GM12872 (cell line): ENCODE measurements around the gene CNGA3.

Experiments used
- TF ChIP-seq, protein P1 (sequence below): IDR thresholded peaks from 3 replicates; pipeline ENCODE4 v1.5.1; 2011; ENCODE audit warnings: low read depth, mild to moderate bottlenecking, low read length, moderate library complexity; ENCODE audit not compliant: insufficient read depth

The CNGA3 gene

DNA sequence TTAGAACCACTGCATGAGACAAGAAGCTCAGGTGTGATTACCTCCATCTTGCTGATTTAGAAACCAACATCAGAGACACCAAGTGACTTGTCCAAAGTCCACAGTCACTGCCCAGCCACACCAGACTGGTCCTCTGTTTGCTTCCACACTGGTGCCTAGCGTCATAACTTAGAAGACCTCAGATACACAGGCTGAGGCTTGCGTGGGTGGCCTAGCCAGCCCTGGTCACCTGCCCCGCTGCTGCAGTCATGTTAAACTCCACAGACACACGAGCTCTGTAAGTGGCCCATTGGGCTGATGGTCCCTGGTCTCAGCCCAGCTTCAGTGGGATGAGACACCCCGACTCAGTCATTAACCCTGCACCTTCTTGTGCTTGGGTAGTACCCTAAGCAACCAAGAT is 47.1 kb downstream of the CNGA3 start:
- TF ChIP-seq, protein P1, sequence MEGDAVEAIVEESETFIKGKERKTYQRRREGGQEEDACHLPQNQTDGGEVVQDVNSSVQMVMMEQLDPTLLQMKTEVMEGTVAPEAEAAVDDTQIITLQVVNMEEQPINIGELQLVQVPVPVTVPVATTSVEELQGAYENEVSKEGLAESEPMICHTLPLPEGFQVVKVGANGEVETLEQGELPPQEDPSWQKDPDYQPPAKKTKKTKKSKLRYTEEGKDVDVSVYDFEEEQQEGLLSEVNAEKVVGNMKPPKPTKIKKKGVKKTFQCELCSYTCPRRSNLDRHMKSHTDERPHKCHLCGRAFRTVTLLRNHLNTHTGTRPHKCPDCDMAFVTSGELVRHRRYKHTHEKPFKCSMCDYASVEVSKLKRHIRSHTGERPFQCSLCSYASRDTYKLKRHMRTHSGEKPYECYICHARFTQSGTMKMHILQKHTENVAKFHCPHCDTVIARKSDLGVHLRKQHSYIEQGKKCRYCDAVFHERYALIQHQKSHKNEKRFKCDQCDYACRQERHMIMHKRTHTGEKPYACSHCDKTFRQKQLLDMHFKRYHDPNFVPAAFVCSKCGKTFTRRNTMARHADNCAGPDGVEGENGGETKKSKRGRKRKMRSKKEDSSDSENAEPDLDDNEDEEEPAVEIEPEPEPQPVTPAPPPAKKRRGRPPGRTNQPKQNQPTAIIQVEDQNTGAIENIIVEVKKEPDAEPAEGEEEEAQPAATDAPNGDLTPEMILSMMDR: no peak

DNA sequence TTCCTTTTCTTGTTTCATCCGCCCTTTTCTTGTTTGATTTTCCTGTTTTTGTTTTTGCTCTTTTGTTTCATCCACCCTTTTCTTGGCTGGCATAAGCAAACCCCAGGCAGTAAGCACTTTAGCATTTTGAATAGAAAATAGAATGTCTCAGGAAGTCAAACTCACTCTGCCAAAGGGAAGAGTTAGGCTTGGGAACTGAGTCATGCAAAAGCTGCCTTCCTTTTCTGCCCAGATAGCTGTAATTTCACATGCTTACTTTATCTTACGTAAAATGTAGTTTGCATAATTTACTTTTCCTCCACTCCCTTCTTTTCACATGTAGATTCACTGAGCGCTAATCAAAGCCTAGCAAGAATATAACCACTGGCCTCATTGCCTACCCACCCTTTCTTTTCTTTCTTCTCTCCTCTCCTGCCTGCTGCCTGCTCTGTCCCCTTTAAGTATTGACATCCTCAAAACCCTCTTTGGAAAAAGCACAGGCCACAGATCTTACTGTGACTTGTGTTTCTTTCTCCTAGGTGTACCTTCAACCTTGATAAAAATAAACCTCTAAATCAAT is 48.4 kb downstream of the CNGA3 start:
- TF ChIP-seq, protein P1: no peak

DNA sequence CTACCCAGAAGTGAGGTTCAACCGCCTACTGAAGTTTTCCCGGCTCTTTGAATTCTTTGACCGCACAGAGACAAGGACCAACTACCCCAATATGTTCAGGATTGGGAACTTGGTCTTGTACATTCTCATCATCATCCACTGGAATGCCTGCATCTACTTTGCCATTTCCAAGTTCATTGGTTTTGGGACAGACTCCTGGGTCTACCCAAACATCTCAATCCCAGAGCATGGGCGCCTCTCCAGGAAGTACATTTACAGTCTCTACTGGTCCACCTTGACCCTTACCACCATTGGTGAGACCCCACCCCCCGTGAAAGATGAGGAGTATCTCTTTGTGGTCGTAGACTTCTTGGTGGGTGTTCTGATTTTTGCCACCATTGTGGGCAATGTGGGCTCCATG is 49.7 kb downstream of the CNGA3 start:
- TF ChIP-seq, protein P1: no peak

DNA sequence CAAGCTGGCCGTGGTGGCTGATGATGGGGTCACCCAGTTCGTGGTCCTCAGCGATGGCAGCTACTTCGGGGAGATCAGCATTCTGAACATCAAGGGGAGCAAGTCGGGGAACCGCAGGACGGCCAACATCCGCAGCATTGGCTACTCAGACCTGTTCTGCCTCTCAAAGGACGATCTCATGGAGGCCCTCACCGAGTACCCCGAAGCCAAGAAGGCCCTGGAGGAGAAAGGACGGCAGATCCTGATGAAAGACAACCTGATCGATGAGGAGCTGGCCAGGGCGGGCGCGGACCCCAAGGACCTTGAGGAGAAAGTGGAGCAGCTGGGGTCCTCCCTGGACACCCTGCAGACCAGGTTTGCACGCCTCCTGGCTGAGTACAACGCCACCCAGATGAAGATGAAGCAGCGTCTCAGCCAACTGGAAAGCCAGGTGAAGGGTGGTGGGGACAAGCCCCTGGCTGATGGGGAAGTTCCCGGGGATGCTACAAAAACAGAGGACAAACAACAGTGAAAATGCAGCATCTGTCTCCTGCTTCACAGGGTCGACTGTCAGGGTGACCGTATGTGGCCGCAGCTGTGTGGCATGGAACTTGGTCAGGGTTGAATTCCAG is 50.6 kb downstream of the CNGA3 start:
- TF ChIP-seq, protein P1: no peak

DNA sequence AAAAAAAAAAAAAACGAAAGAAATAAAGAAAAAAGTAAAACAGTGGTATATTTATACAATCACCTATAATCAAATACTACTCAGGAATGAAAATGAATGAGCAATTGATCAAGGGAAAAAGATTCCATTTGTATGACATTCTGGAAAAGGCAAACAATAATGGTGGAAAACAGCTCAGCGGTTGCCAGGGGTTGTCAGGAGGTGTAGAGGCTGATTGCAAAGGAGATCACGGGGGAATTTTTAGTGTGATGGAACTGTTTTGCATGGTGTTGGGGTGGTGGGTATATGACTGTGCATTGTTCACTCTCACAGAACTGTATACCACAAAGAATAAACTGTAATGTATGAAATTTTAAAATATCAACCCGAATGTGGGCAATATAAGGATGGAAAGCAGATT is 52.9 kb downstream of the CNGA3 start:
- TF ChIP-seq, protein P1: no peak

DNA sequence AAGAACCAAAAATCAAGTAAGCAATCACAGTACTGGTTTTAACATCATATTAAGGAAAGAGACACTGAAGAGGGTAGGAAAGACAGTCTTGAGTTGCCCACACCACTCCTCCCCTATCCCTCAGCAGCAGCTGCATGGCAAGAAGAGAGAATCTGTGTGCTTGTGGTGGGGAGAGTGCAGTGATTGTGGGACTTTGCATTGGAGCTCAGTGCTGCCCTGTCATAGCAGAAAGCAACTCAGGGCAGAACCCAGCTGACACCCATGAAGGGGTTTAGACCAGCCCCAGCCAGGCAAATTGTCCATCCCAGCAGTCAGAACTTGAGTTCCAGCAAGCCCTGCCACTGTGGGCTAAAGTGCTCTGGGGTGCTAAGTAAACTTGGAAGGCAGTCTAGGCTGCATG is 57.6 kb downstream of the CNGA3 start:
- TF ChIP-seq, protein P1: no peak

DNA sequence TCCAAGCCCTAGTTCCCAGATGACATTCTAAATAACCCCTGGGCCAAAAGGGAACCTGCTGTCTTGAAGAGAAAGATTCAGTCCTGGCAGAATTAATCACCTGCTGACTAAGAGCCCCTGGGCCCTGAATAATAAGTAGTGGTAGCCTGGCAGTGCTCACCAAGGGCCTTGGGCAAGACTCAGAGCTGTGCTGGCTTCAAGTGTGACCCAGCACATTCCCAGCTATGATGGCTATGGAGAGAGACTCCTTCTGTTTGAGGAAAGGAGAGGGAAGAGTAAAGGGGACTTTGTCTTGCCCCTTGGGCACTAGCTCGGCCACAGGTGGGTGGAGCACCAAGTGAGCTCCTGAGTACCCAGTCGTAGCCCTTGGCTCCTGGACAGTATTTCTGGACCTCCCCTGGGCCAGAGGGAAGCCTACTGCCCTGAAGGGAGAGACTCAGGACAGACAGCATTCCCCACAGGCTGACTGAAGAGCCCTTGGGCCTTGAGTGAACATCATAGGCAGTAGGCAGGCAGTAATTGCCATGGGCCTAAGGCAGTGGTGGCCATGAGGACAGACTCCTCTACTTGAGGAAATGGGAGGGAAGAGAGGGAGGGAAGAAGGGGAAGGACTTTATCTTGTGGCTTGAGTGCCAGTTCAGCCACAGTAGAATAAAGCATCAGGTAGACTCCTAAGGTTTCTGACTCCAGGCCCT is 58.4 kb downstream of the CNGA3 start:
- TF ChIP-seq, protein P1: no peak
